Measurements from ENCODE around the gene GAS2L2. TPM values are rescaled to one million over a fixed set of nuclear protein-coding genes. Genes with fewer than 3 reads are reported as not detected.

GAS2L2 gene
- total and polyA plus RNA-seq, 12 donors, result 0.03 to 0.89 (median 0.14) TPM; not detected in 4

DNA sequence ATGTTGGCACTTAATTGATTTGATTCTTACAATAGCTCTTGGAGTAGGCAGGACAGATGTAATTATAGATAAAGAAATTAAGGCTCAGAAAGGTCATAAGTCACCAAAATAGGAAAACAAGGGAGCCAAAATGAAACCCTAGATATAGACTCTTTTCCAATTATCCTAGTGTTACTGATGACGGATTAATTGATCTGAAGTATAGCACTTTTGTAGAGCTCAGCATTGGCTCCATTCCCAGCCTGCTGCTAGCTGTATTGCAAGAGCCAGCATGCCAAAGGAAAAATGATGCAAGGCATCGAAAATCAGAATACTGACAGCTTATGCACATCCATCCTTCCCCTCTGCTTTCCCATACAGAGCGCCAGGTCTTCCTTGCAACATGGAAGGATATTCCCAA lies 43.2 kb downstream of the GAS2L2 start:
- no peak for ATAC-seq
- no peaks in the 10 kb centered on the region for H3K27me3 ChIP-seq
- H3K36me3 ChIP-seq, result peaks cover 0 to 68% (median 9%) of the 10 kb centered on the region in 9 donors
- peaks cover 11 to 62% (median 47%) of the 10 kb centered on the region in 9 donors for H3K4me1 ChIP-seq
- H3K27ac ChIP-seq, result no peak overlapping the region
- no peak for DNase-seq
- TF ChIP-seq, protein P1, sequence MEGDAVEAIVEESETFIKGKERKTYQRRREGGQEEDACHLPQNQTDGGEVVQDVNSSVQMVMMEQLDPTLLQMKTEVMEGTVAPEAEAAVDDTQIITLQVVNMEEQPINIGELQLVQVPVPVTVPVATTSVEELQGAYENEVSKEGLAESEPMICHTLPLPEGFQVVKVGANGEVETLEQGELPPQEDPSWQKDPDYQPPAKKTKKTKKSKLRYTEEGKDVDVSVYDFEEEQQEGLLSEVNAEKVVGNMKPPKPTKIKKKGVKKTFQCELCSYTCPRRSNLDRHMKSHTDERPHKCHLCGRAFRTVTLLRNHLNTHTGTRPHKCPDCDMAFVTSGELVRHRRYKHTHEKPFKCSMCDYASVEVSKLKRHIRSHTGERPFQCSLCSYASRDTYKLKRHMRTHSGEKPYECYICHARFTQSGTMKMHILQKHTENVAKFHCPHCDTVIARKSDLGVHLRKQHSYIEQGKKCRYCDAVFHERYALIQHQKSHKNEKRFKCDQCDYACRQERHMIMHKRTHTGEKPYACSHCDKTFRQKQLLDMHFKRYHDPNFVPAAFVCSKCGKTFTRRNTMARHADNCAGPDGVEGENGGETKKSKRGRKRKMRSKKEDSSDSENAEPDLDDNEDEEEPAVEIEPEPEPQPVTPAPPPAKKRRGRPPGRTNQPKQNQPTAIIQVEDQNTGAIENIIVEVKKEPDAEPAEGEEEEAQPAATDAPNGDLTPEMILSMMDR (IDR thresholded peaks at IDR 0.05), result no peak
- WGBS, 2 donors, result 61 to 76% methylated on average over 3 of the region's 3 CpGs
- H3K4me3 ChIP-seq, result no peak overlapping the region
- H3K9me3 ChIP-seq, result no peaks in the 10 kb centered on the region
- intact Hi-C loops (cut with DNase I), result no loop called here

DNA sequence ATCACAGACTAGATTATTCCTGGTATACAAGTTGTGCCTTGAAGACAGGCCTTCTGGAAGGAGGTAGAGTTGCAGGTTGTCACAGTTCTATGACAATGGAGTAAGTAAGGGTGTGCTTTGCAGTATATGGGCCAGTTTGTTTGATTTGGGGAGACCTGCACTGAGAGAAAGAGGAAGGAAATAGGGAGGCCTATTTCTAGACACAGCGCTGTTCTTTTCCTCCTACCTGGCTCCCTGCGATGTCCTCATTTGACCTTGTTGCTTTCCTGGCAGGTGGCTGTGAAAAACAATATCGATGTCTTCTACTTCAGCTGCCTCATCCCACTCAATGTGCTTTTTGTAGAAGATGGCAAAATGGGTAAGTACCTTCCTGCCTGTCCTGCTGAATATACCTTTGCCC lies 44.1 kb downstream of the GAS2L2 start:
- H3K27ac ChIP-seq, result peak overlapping the region in 2 of 10 donors; percentile 7 to 28
- peaks cover 8 to 52% (median 39%) of the 10 kb centered on the region in 9 donors for H3K4me1 ChIP-seq
- no peaks in the 10 kb centered on the region for H3K9me3 ChIP-seq
- TF ChIP-seq, protein P1 (IDR thresholded peaks at IDR 0.05), result no peak
- no peak overlapping the region for H3K4me3 ChIP-seq
- DNase-seq (no peak), ATAC-seq (no peak)
- intact Hi-C loops (cut with DNase I), result no loop called here
- peaks cover 0 to 60% (median 9%) of the 10 kb centered on the region in 9 donors for H3K36me3 ChIP-seq
- 25 to 38% methylated on average over 3 of the region's 3 CpGs for WGBS, 2 donors
- H3K27me3 ChIP-seq, result no peaks in the 10 kb centered on the region

DNA sequence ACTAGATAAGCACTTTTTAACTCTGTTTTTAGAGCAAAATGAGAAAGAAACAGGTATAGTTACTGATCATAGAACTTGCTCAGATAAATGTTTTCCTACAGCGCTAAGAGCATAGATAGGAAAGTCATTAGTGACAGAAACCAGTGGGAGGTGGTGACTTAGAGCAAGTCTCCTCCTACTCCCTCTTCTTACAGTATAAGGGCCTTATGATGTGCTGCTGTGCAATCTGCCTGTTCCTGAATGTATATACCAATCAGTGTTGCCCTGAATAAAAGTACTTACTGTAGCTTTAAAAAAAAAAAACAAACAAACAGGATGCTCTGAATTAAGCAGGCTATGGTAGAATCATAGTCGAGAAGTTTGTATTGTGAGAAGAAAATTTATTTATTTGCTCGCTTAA lies 44.9 kb downstream of the GAS2L2 start:
- Histone ChIP-seq H3K27me3 (no peaks in the 10 kb centered on the region), H3K27ac (no peak overlapping the region), H3K4me3 (no peak overlapping the region), H3K4me1 (peaks cover 8 to 44% (median 31%) of the 10 kb centered on the region in 9 donors), H3K9me3 (no peaks in the 10 kb centered on the region), H3K36me3 (peaks cover 0 to 52% (median 9%) of the 10 kb centered on the region in 9 donors)
- TF ChIP-seq, protein P1 (IDR thresholded peaks at IDR 0.05), result no peak
- WGBS, 2 donors, result 68 to 70% methylated on average over 3 of the region's 3 CpGs
- no peak for ATAC-seq
- intact Hi-C loops (cut with DNase I), result no loop called here
- DNase-seq, result no peak

DNA sequence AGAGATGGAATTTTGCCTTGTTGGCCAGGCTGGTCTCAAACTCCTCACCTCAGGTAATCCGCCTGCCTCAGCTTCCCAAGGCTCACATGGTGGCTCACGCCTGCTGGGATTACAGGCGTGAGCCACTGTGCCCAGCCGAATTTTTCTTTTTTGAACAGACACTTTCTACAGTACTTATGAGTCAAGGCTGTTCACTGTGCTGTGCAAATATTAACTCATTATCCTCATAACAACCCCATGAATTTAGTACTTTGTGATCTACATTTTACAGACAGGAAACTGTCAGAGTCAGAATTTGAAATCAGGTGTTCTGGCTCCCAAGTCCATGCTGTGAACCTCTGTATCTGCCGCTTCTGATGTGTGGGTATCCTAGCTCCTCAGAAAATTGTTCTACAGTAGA lies 47.3 kb downstream of the GAS2L2 start:
- 77 to 96% methylated on average over 5 of the region's 5 CpGs for WGBS, 2 donors
- ATAC-seq (no peak), DNase-seq (no peak)
- Histone ChIP-seq H3K4me1 (peaks cover 0 to 30% (median 16%) of the 10 kb centered on the region in 9 donors), H3K4me3 (no peak overlapping the region), H3K27me3 (no peaks in the 10 kb centered on the region), H3K9me3 (no peaks in the 10 kb centered on the region), H3K36me3 (peaks cover 0 to 45% (median 4%) of the 10 kb centered on the region in 9 donors), H3K27ac (no peak overlapping the region)
- intact Hi-C loops (cut with DNase I), result no loop called here
- TF ChIP-seq, protein P1 (IDR thresholded peaks at IDR 0.05), result no peak
